Inferior parietal cortex (tissue), 1 donor: Measurements from ENCODE around the gene YRDC.

Experiments used
- DNase-seq: peaks from one replicate; pipeline ENCODE4 v3.0.0-alpha.2; 2016; ENCODE audit errors: extremely low spot score

YRDC gene

GRCh38 chr1:37822906-37823815 lies 15.2 kb upstream of the YRDC start:
- no peak for DNase-seq

GRCh38 chr1:37821481-37821880 lies 13.5 kb upstream of the YRDC start:
- no peak for DNase-seq

- peak; percentile 66 for DNase-seq
Measured at GRCh38 chr1:37817481-37817880, 9.5 kb upstream of the YRDC start.

DNA sequence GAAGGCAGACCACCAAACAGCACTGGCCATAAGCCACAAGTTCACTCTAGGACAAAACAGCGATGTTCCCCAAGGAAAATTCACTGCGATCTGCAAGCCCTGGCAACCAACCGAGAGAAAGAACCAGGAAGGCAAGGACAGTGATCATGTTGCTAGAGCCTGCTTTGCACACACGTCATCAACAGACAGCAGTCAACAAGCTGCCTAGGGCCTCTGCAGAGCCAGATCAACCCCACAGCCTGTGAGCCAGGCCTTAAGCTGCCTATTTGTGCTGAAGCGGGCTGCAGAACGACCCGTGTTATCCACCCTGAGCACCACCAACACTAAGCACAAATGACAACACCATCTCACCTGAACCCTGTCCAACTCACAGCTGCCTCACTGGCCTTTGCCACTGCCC lies 6.2 kb upstream of the YRDC start:
- no peak for DNase-seq

DNA sequence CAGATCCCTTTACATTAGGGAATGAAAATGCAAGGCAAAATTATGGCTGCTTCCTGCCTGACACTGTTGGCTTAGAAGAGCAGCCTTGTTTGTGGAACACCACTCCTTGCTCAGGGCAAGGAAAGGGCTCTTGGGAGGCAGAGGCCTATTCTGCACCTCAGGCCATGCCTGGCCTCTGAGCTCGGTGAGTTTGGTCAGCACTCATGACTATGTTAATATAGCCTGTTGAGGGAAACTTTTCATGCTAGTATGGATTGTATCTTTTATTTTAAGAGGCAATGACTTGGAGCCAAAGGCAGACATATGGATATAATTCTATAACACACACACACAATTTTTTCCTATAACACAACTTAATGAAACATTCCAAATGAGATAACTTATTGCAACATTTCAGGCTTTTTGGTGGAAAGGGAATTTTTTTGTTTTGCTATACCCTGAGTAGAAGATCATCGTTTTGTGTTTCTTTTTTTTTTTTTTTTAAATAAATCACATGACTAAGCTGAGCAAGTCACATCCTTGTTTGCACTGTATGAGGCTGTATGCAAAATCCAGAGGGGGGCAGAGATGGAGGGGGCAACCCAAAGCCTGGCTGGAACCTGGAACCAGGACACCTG lies 5.6 kb upstream of the YRDC start:
- no peak for DNase-seq

- DNase-seq: peak; percentile 80
Measured at GRCh38 chr1:37811027-37811655, 3.1 kb upstream of the YRDC start.

DNA sequence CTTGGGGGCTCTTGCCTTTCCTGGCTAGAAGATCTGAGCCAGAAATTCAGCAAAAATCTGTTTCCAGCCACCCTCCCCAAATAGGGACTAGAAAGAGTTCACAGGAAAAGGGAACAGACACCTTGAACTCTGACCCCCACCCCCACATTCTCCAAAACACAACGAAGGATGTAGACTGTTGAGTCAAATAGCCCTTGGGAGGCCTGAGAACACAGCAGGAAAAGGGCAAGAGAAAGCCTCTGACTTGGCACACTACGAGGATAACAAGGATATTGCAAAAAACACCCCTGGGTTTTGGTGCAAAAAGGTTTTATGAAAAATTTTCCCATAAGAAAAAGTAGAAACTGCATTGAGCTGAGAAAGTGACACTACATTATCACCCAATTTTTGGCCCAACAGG lies 1.9 kb upstream of the YRDC start:
- DNase-seq: no peak

GRCh38 chr1:37808369-37809319 lies 636 bp upstream of the YRDC start:
- DNase-seq: peak; percentile 84

DNA sequence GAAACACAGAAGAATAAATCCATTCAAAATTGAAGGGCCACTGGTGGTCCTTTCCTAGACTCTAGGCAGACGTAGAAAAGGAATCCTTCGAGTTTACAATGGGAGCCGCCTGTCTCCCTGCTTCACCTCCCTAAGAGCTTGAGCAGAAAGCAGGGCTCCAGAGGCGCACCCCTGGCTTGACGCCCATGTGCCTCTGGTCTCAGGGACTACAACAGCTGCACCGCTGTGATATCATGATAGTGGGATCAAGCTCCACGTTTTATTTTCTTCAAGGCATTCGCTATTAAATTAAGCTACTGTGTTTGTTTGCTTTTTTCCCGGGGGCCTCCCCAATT lies 821 bp downstream of the YRDC start:
- DNase-seq: no peak

DNA sequence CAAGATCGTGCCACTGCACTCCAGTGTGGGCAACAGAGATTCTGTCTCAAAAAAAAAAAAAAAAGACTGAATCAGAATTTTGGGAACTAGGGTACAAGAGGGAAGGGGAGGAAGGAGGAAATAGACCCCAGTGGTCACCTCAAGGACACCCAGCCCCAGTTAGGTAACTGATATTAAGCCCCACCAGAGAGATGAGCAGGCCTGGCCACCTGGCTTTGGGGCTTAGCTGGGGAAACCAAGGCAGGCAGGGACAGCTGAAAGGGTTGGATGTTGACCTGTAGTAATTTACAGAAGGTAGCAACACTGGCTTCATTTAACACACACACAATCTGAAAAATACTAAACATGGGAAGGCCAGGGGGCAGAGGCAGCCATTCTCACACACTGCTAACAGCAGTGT lies 5.6 kb downstream of the YRDC start:
- DNase-seq: no peak

- no peak for DNase-seq
Measured at GRCh38 chr1:37797750-37798345, 10.2 kb downstream of the YRDC start.

GRCh38 chr1:37795340-37796125 lies 12.5 kb downstream of the YRDC start:
- no peak for DNase-seq

GRCh38 chr1:37794372-37795339 lies 13.4 kb downstream of the YRDC start:
- no peak for DNase-seq

DNA sequence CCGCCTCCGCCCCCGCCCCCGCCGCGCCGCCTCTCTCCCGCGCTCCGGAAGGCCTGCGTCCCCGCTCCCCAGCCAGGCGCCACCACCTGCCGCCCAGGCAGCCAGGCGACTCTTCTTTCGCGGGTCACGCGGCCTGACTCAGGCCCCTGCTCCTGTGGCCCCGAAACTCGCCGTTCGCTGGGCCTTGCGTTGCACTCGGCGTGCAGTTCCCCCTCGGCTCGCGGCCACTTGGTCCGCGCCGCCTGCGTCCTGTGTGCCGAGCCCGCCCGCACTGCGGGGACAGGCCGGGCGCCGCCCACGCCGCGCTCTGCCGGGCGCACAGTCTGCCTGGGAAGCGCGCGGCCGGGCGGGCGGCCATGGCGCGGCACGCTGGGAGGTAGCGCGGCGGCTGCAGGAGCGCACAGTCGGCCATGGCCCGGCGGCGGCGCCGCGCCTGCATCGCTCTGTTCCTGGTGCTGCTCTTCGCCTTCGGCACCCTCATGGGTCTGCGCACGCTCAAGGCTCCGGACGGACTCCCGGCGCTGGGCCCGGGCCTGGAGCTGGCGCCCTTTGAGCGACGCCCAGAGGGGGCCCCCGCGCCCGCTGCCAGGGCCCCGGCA lies 14.1 kb downstream of the YRDC start, which contains the start of gene MANEAL:
TSS of gene MANEAL (plus strand) at position 75 of the 599 bp plus-strand sequence. CDS start at position 411, 336 bp downstream.
- peak; percentile 30 for DNase-seq

DNA sequence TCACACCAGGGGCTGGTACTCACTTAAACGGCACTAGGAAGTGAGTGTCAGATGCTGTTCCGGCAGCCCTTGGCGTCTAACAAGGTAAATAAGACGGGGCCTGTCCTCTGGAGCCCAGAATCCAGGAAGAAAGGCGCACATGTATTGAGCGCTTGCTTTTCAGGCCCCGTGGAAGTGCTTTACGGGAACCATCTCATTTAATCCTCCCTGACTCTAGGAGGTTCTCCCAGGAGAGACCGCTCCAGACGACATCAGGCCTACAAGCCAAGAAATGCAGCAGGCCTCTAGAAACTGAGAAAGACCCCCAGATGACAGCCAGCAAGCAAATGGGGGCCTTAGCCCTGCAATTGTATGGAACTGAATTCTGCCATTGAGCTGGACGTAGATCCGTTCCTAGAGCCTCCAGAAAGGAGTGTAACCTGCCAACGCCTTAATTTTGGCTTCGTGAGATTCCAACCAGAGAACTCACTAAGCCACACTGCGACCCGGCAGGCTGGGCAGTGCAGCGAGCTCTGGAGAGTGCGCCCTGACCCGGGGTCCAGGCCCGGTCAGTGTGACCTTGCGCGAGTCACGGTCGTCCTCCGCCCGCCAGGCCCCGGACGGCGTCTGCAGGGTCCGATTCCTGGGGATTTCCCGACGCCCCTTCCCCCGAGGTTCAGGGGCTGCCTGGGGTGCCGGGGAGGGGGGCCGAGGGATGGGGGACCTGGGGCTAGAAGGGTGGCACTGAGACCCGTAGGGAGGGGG lies 14.9 kb downstream of the YRDC start:
- DNase-seq: no peak

DNA sequence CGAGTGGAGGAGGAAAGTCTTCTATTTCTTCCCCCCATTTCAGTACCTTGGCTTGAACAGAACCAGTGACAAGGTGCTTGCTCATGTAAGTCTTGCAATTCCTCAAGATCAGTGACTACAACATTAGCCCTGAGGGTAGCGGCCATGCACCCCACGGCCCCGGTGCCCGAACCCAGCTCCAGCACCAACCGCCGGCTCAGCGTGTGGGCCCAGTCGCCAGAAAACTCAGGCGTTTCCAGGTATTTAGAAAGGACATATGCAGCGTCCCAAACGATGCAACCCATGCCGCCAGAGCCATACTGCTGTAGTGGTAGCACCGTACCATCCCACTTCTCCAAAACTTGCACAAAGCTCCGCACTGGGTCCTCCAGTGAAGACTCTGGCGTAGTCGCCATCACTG lies 25.5 kb downstream of the YRDC start:
- DNase-seq: no peak

GRCh38 chr1:37778654-37779053 lies 29.4 kb downstream of the YRDC start:
- no peak for DNase-seq

DNA sequence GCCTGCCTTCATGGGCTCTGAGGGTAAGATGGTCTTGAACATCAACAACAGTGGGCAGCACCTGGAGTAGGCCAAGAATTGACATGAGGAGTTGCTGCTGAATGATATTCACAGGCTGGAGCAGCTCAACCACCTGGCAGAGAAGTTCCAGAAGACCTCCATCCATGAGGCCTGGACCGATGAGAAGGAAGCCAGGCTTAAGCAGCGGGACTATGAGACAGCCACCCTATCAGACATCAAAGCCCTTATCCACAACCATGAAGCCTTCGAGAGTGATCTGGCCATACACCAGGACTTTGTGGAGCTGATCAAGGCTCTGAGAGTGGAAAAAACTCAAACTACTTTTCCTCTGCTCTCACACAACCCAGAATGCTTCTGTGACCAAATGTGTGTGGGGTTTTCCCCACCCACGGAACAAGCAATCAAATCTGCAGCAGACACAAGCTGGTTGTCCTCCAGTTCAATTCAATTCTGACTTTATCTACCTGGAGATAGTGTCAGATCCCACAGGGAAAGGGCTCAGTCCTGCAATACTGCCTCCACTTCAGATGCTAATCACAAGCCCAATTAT lies 31.0 kb downstream of the YRDC start:
- no peak for DNase-seq
